Right lobe of liver (tissue), 4 donors: ENCODE data around the gene SHROOM1.

Experiments
- POLR2A ChIP-seq: fragments of 450-650 bp; IDR thresholded peaks from one replicate; pipeline ENCODE4 v1.6.1; 2017; ENCODE audit warnings: antibody characterized with exemption, mild to moderate bottlenecking
- TF ChIP-seq, protein P1 (sequence below), 4 donors: fragments of 200-600 bp in 3 of 4; fragments of 450-650 bp in 1 of 4; IDR thresholded peaks; one replicate each; pipeline versions ENCODE4 v1.5.1 to v1.8.0; 2016 to 2022; ENCODE audit warnings: antibody characterized with exemption in 4 of 4, mild to moderate bottlenecking in 2 of 4
- donor health status: DM: no; HTN: no; CAD: no.
- donor health status: DM: no; HTN: no; CAD: no.
- donor health status: DM: no; HTN: yes; CAD: no.

DNA sequence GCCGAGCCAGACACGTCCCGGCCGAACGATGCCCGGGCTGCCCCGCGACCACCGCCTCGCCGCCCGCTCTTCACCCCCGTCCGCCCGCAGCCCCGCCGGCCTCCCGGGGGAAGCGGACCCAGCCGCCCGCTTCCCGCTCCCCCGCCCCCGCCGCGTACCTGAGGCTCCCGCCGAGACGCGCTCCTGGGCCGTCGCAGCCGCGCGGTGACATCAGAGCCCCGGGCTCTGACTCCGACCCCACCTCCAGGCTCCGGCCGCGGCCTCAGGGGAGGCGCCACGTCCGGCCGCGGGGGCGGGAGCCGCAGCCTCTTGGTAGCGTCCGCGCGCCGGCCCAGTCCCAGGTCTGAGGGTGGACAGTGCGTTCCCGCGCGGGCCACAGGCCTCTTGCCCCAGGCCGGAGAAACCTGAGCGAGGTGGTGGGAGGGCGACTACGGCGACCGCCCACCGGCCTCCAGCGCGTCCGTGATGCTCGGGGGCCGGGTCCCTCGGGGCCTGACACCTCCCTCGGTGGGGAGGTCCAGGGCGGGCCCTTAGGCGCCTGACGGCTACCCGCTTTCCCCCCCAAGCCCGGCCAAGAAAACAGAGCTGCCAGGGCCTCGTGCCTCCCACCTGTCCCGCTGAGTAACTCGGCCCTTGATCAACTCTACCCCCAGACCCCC lies at the start of gene SHROOM1:
- TF ChIP-seq, protein P1, sequence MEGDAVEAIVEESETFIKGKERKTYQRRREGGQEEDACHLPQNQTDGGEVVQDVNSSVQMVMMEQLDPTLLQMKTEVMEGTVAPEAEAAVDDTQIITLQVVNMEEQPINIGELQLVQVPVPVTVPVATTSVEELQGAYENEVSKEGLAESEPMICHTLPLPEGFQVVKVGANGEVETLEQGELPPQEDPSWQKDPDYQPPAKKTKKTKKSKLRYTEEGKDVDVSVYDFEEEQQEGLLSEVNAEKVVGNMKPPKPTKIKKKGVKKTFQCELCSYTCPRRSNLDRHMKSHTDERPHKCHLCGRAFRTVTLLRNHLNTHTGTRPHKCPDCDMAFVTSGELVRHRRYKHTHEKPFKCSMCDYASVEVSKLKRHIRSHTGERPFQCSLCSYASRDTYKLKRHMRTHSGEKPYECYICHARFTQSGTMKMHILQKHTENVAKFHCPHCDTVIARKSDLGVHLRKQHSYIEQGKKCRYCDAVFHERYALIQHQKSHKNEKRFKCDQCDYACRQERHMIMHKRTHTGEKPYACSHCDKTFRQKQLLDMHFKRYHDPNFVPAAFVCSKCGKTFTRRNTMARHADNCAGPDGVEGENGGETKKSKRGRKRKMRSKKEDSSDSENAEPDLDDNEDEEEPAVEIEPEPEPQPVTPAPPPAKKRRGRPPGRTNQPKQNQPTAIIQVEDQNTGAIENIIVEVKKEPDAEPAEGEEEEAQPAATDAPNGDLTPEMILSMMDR (IDR thresholded peaks at IDR 0.05): no peak
- TF ChIP-seq POLR2A: peak; percentile 99
